ENCODE results near the gene PLCD1.
"Not testable (repeated sequence)": the region's sequence is repeated elsewhere in the genome, so short reads cannot be mapped to it uniquely, and the experiment has no call there.

Gene PLCD1

GRCh38 chr3:37984051-37984450 is 45.4 kb downstream of the PLCD1 start:
- DNase-seq = no peak

GRCh38 chr3:37982331-37982730 is 47.1 kb downstream of the PLCD1 start:
- no peak for DNase-seq

- no peak for DNase-seq
Measured at GRCh38 chr3:37981348-37981664, 48.1 kb downstream of the PLCD1 start.

GRCh38 chr3:37980462-37981347 is 48.7 kb downstream of the PLCD1 start:
- DNase-seq = no peak

- DNase-seq = no peak
Measured at GRCh38 chr3:37979541-37980461, 49.6 kb downstream of the PLCD1 start.

GRCh38 chr3:37974121-37975083 is 55.0 kb downstream of the PLCD1 start:
- DNase-seq = peak; percentile 77

- DNase-seq = no peak
Measured at GRCh38 chr3:37973246-37974054, 56.0 kb downstream of the PLCD1 start.

- DNase-seq = not testable (repeated sequence)
Measured at GRCh38 chr3:37972056-37972455, 57.4 kb downstream of the PLCD1 start.

- no peak for DNase-seq
Measured at GRCh38 chr3:37971467-37971866, 58.0 kb downstream of the PLCD1 start.

- no peak for DNase-seq
Measured at GRCh38 chr3:37970802-37971201, 58.6 kb downstream of the PLCD1 start.

GRCh38 chr3:37969596-37970100 is 59.8 kb downstream of the PLCD1 start:
- no peak for DNase-seq

- no peak for DNase-seq
Measured at GRCh38 chr3:37968813-37969595, 60.4 kb downstream of the PLCD1 start.

GRCh38 chr3:37968199-37968598 is 61.2 kb downstream of the PLCD1 start:
- DNase-seq = no peak

GRCh38 chr3:37967260-37967881 is 62.1 kb downstream of the PLCD1 start:
- peak; percentile 74 for DNase-seq

GRCh38 chr3:37964716-37965115 is 64.7 kb downstream of the PLCD1 start:
- DNase-seq = no peak

- DNase-seq = no peak
Measured at GRCh38 chr3:37964146-37964545, 65.3 kb downstream of the PLCD1 start.

- no peak for DNase-seq
Measured at GRCh38 chr3:37963635-37964034, 65.8 kb downstream of the PLCD1 start.

- no peak for DNase-seq
Measured at GRCh38 chr3:37963016-37963415, 66.4 kb downstream of the PLCD1 start.

- DNase-seq = no peak
Measured at GRCh38 chr3:37961622-37962431, 67.6 kb downstream of the PLCD1 start.

Data from 8988T (cell line).